Uterus (tissue), 4 donors: ENCODE data around the gene ZBTB5. TPM values are rescaled to one million over a fixed set of nuclear protein-coding genes. Genes with fewer than 3 reads are reported as not detected.
A peak's percentile ranks its signal among the peaks of the same experiment; 100 is the strongest.

Experiments used
- DNase-seq, 2 donors: peaks; one replicate each; pipeline ENCODE4 v3.0.0-alpha.2; 2019 to 2020
- H3K27ac ChIP-seq, 2 donors: fragments of 200-600 bp; sonication (generic); 1 replicate in 1 of 2; 2 replicates in 1 of 2; pipeline ENCODE4 v1.5.1; 2016 to 2018
- H3K27me3 ChIP-seq, 2 donors: fragments of 200-600 bp; sonication (generic); one replicate each; pipeline ENCODE4 v1.5.1; 2018 to 2019; ENCODE audit warnings: control low read depth in 1 of 2
- H3K36me3 ChIP-seq, 2 donors: fragments of 200-600 bp; sonication (generic); one replicate each; pipeline ENCODE4 v1.5.1; 2019; ENCODE audit warnings: control low read depth in 1 of 2
- H3K4me1 ChIP-seq, 2 donors: fragments of 200-600 bp; sonication (generic); one replicate each; pipeline ENCODE4 v1.5.1; 2018 to 2019; ENCODE audit warnings: control low read depth in 1 of 2
- H3K4me3 ChIP-seq, 2 donors: fragments of 200-600 bp; sonication (generic); 1 replicate in 1 of 2; 2 replicates in 1 of 2; pipeline ENCODE4 v1.5.1; 2018 to 2019; ENCODE audit warnings: mild to moderate bottlenecking in 1 of 2
- H3K9me3 ChIP-seq, 2 donors: fragments of 200-600 bp; sonication (generic); one replicate each; pipeline ENCODE4 v1.5.1; 2019; ENCODE audit warnings: control low read depth in 1 of 2
- POLR2A ChIP-seq, 2 donors: fragments of 450-650 bp; IDR thresholded peaks; one replicate each; pipeline ENCODE4 v1.6.1; 2016; ENCODE audit warnings: antibody characterized with exemption in 2 of 2, mild to moderate bottlenecking in 1 of 2, moderate library complexity in 1 of 2
- intact Hi-C: fragments of 100-400 bp; cut with DNase I; formaldehyde crosslinking; loops from one replicate; pipeline ENCODE4 v1.15.1; 2023; ENCODE audit warnings: low total_unique reads
- total RNA-seq, 4 donors: library from RNA; depleted of rRNA in 3 of 4; stranded (reverse); fragments of >200 nt in 3 of 4; gene quantifications; one replicate each; pipeline versions ENCODE4 v1.1.0 to v1.2.4, GENCODE V29; 2014 to 2023
- TF ChIP-seq, protein P1 (sequence below), 4 experiments: fragments of 200-600 bp in 2 of 4; fragments of 450-650 bp in 2 of 4; sonication (generic) in 2 of 4; IDR thresholded peaks; one replicate each; pipeline ENCODE4 v1.5.1; 2016 to 2019; ENCODE audit warnings: antibody characterized with exemption in 4 of 4, mild to moderate bottlenecking in 2 of 4, moderate library complexity in 1 of 4
- donor health status: DM: yes; HTN: yes; CAD: no.

The ZBTB5 gene
- total RNA-seq, 4 donors from 2014 or later: 6.5 to 22.0 (median 13.3) TPM

DNA sequence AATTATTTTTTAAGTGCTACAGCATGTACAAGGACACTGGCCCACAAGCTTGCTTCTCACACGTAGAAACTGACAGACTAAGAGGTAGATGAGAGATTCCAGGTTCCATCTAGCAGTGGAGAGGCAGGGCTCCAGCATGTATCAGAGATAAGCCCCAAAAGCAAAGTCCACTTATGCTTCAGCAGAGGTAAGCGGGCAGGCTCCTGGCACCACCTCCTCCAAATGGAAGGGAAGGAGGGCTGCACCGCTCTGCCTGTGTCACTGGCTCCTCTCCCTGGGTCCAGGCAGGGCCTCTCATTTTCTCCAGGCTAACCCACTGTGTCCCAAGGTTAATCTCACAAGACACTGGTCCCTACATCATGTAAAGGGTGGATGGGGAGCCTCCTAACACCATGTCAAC, 26.9 kb downstream of the ZBTB5 start:
- TF ChIP-seq, protein P1, sequence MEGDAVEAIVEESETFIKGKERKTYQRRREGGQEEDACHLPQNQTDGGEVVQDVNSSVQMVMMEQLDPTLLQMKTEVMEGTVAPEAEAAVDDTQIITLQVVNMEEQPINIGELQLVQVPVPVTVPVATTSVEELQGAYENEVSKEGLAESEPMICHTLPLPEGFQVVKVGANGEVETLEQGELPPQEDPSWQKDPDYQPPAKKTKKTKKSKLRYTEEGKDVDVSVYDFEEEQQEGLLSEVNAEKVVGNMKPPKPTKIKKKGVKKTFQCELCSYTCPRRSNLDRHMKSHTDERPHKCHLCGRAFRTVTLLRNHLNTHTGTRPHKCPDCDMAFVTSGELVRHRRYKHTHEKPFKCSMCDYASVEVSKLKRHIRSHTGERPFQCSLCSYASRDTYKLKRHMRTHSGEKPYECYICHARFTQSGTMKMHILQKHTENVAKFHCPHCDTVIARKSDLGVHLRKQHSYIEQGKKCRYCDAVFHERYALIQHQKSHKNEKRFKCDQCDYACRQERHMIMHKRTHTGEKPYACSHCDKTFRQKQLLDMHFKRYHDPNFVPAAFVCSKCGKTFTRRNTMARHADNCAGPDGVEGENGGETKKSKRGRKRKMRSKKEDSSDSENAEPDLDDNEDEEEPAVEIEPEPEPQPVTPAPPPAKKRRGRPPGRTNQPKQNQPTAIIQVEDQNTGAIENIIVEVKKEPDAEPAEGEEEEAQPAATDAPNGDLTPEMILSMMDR (IDR thresholded peaks at IDR 0.05): no peak
- no peak for TF ChIP-seq POLR2A (IDR thresholded peaks at IDR 0.05)
- Histone ChIP-seq H3K9me3 (no peaks in the 10 kb centered on the region), H3K36me3 (no peaks in the 10 kb centered on the region), H3K4me1 (no peaks in the 10 kb centered on the region), H3K27ac (no peak overlapping the region), H3K4me3 (no peak overlapping the region), H3K27me3 (no peaks in the 10 kb centered on the region)
- DNase-seq: no peak
- intact Hi-C loops: no loop called here

DNA sequence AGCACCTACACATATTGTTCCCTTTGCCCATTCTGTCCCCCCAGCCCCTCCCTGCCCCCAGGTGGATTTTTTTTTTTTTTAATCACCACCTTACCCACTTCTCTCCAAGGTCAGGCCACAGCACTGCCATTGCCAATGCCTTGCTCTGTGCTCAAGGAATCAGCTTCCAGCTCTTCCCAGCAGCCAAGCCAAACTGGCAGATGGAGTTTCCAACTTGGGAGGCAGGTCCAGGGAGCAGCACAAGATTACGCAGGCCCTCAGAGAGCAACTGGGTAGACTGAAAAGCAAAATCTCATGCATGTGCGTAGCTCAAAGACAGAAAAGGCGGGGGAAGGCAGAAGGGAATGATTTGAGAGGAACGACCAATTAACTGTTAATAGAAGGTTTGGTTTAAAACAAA, 27.6 kb downstream of the ZBTB5 start:
- no peaks in the 10 kb centered on the region for H3K27me3 ChIP-seq
- H3K4me1 ChIP-seq: no peaks in the 10 kb centered on the region
- no peak for DNase-seq
- no peaks in the 10 kb centered on the region for H3K9me3 ChIP-seq
- intact Hi-C loops: no loop called here
- H3K36me3 ChIP-seq: no peaks in the 10 kb centered on the region
- H3K27ac ChIP-seq: no peak overlapping the region
- no peak overlapping the region for H3K4me3 ChIP-seq
- TF ChIP-seq POLR2A (IDR thresholded peaks at IDR 0.05): no peak
- TF ChIP-seq, protein P1 (IDR thresholded peaks at IDR 0.05): no peak

- no peak for DNase-seq
- Histone ChIP-seq H3K27ac (no peak overlapping the region), H3K27me3 (no peaks in the 10 kb centered on the region), H3K4me1 (no peaks in the 10 kb centered on the region), H3K9me3 (no peaks in the 10 kb centered on the region), H3K4me3 (no peak overlapping the region), H3K36me3 (no peaks in the 10 kb centered on the region)
- intact Hi-C loops: no loop called here
- TF ChIP-seq POLR2A (IDR thresholded peaks at IDR 0.05): no peak
- TF ChIP-seq, protein P1 (IDR thresholded peaks at IDR 0.05): no peak
These were observed 28.2 kb downstream of the ZBTB5 start for GRCh38 chr9:37437010-37437409.

GRCh38 chr9:37436540-37436939, 28.7 kb downstream of the ZBTB5 start:
- Histone ChIP-seq H3K36me3 (no peaks in the 10 kb centered on the region), H3K4me1 (no peaks in the 10 kb centered on the region), H3K4me3 (no peak overlapping the region), H3K9me3 (no peaks in the 10 kb centered on the region), H3K27me3 (no peaks in the 10 kb centered on the region), H3K27ac (no peak overlapping the region)
- no peak for TF ChIP-seq POLR2A (IDR thresholded peaks at IDR 0.05)
- TF ChIP-seq, protein P1 (IDR thresholded peaks at IDR 0.05): no peak
- intact Hi-C loops: no loop called here
- DNase-seq: no peak

DNA sequence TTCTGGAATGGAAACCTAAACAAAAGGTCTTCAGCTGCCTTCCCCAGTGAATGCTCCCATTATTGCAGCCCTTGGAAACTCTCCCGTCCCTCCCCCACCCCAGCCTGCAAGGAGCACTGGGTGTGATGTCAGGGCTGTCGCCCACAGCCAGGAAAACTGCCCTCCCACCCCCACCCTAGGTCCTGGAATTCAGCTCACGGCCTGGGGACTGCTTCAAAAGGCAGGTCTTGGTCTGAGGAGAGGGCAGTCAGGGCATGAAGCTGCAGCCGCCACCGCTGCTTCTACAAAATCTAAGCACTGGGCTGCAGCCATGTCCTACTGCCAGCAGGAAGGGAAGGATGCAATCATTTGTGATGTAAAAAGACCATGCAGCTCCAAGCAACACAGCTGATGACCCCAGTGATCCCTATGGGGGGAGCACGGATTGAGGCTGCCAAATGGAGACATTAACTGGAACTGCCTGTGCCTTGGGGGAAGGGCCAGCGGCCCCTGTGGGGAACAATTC, 31.3 kb downstream of the ZBTB5 start:
- intact Hi-C loops: no loop called here
- DNase-seq: peak in 1 of 2 donors; percentile 42
- no peak overlapping the region for H3K27ac ChIP-seq
- no peak overlapping the region for H3K4me3 ChIP-seq
- TF ChIP-seq, protein P1 (IDR thresholded peaks at IDR 0.05): no peak
- no peak for TF ChIP-seq POLR2A (IDR thresholded peaks at IDR 0.05)
- H3K36me3 ChIP-seq: no peaks in the 10 kb centered on the region
- no peaks in the 10 kb centered on the region for H3K27me3 ChIP-seq
- no peaks in the 10 kb centered on the region for H3K9me3 ChIP-seq
- no peaks in the 10 kb centered on the region for H3K4me1 ChIP-seq
